ENCODE measurements around the gene U2SURP.
"Not testable (repeated sequence)": the region's sequence is repeated elsewhere in the genome, so short reads cannot be mapped to it uniquely, and the experiment has no call there.

The U2SURP gene

DNA sequence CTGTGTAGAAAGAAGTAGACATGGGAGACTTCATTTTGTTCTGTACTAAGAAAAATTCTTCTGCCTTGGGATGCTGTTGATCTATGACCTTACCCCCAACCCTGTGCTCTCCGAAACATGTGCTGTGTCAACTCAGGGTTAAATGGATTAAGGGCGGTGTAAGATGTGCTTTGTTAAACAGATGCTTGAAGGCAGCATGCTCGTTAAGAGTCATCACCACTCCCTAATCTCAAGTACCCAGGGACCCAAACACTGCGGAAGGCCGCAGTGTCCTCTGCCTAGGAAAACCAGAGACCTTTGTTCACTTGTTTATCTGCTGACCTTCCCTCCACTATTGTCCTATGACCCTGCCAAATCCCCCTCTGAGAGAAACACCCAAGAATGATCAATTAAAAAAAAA lies 72.6 kb downstream of the U2SURP start:
- not testable (repeated sequence) for DNase-seq

DNA sequence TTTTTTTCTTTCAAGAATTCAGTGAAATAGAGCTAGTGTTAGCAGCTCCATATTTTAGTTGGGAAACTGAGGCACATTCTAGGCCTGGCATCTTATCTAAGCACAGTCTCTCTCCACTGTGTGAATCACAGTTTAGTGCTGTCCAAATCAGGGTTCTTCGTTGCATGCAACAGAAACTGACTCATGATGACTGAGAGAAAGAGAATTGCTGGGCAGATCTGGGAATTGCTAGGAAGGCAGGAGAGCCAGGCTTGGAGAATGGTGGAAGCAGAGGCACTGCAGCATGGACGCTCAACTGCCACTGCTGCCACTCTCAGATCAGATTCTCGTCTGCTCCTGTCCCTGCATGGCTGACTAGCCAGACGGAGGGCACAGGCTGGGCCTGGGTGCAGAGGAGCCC lies 77.5 kb downstream of the U2SURP start:
- no peak for DNase-seq

DNA sequence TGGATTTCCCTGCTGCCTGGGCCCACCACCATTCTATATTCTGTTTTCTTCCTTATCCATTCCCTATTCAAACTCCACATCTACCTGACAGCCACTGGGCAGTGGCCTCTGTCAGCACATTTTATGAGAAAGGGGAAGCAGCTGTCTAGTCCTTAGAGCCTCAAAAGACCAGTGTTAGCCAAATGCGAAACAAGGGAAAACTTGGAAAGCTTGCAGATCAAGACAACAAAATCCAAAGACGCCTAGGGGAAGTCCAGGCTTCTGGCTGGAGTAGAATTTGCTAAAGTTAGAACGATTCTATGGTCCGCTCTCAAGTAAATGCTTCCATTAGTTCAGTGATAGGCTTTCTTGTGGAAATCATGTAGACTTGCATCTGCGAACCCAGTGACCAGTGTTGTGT lies 78.8 kb downstream of the U2SURP start:
- no peak for DNase-seq

DNA sequence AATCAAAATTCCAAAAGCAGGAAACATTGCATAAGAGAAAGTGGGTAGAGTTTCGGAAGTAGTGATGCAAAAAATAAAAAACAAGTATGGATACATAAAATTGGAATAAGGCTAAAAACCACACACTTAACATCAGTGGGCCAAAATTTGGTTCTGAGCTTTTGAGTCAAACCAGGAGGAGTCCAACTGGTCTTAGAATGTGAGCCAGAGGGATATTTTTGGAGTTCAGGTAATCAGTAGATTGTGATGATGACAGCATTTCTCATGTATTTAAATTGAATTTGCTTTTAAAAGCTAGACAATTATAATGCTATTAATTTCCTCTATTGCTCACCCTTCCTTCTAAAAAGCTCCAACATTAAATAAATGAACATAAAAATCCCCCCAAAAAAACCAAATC lies 80.0 kb downstream of the U2SURP start:
- no peak for DNase-seq

DNA sequence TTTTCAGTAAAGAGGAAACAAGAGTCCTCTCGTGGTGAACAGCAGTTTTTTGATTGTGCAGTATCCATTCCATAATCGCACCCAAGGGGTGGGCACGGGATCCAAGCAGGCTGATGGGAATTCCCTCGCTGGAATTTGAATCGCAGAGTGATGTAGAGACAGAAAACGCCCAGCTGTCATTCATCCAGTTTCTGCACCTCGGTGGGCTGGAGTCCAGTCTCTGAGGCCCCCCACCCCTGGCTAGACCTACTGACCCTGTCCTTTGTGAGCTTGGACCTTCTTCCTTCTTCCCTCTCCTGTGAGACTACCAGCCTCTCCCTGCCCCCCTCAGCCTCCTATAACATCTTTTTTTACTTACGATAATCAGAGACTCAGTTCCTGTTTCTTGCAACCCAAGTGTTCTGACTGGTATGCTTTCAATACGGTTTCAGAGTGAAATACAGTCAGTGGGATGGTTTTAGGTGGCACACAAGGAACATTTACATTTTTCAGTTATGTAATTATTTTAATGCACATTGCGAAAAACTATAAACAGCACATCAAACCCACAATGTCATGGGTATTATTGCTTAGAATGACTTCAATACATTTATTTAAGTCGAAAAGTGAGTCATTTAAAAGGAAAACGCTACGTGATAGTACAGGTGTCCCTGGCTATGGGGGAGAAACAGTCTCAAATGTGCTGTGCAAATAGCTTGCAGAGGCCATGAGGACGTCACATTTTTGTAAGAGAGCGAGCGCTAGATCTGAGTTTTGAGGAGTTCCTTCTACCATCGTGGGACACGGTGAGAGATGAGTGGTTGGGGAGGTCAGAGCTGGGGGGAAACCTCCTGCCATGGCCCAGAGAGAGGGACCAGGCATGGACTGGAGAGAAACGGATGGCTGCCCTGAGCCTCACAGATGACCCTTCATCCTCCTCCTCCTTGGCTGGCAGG lies 80.7 kb downstream of the U2SURP start:
- peak; percentile 50 for DNase-seq

DNA sequence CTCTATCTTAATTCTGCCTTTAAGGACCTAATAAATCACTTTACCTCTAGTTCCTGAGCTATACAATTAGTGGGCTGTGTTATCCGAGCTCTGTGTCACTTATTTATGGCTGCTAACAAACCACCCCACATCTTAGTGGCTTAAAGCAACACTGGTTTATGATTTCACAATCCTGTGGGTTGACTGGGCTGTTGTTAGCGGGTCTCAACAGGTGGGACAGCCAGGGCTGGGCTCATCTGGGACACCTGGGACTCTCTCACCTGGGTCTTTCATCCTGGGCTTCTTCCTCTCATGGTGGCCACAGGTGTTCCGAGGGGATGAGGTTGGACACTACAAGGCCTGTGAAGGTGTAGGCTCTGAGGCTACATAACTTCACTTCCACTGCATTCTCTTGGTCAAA lies 82.4 kb downstream of the U2SURP start:
- DNase-seq, result no peak

DNA sequence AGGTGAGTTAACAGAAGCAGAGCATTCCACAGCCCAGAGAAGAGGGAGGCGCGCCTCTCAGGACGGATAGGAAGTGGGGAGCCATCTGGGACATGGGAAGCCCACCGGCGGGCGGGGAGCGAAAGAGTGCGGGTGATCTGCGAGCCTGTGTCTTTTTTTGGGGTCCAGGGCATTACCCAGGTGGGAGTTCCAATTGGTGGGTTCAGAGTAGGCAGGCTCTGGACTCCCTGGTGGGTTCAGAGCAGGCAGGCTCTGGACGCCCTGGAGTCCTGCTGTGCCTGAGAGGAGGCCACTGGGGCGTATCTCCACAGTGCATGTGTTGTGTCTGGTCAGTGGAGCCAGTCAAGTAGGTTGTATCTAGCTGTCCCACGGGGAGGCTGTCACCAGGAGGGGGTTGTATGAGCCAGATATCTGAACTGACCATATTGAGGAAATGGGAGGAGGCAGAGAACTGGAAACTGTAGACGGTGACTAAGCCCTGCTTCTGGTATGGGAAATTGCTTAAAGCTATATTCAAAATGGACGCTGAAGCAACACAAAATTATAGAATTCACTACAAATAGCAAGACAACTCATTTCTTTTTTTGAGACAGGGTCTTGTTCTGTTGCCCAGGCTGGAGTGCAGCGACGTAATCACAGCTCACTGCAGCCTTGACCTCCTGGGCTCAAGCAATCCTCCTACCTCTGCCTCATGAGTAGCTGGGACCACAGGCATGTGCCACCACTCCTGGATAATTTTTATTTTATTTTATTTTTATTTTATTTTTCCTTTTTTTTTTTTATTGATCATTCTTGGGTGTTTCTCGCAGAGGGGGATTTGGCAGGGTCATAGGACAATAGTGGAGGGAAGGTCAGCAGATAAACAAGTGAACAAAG lies 83.7 kb downstream of the U2SURP start:
- peak; percentile 99 for DNase-seq

DNA sequence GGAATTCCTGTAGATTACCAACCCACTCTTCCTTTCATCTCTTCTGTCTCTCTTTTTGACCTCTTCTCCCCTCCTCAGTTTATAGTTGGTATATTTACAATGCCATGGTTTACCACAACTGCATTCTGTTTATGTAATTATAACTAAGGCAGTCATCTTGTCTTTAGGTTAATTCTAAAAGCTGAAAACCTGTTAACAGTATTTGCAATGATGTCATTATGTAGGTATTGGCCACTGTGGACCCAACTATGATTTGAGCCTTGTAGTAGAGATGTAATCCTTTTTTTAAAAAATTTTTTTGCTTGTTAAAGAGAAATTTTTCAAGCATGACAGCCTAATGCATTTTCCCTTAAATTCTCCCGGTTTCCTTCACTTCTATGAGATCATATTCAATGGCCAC lies 87.5 kb downstream of the U2SURP start:
- DNase-seq, result no peak

DNA sequence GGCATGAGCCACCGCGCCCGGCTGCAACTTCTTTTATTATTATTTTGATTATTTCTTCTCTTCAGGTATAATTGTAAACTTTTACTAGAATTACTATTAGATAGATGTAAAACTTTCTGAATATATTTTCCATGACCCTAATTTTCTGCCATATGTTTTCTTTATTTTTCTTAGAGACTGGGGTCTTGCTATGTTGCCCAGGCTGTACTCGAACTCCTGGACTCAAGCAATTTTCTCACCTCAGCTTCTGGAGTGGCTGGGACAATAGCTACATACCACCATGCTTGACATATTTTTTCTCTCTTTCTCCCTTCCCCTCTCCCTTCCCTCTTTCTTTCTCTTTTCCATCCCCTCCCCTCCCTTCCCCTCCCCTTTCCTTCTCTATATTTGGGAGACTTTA lies 88.6 kb downstream of the U2SURP start:
- DNase-seq, result no peak

DNA sequence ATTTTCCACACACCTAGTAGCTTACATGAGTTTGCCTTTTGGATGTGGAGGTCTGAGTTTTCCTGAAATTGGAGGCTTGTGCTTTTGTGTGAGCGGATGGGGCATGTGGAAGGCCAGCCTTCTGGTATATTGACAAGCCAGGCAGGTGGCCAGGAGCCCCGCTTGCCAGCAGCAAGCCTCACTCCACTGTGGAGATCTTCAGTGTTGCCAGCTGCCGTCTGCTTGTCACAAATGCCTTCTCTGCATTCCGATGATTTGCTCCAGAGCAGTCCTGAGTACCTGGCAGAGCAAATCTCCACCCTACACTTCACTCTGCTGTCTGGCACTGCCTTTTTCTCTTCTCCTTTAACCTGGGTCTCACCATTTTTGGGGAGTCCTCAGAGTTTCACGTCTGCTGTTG lies 89.1 kb downstream of the U2SURP start:
- DNase-seq, result no peak

DNA sequence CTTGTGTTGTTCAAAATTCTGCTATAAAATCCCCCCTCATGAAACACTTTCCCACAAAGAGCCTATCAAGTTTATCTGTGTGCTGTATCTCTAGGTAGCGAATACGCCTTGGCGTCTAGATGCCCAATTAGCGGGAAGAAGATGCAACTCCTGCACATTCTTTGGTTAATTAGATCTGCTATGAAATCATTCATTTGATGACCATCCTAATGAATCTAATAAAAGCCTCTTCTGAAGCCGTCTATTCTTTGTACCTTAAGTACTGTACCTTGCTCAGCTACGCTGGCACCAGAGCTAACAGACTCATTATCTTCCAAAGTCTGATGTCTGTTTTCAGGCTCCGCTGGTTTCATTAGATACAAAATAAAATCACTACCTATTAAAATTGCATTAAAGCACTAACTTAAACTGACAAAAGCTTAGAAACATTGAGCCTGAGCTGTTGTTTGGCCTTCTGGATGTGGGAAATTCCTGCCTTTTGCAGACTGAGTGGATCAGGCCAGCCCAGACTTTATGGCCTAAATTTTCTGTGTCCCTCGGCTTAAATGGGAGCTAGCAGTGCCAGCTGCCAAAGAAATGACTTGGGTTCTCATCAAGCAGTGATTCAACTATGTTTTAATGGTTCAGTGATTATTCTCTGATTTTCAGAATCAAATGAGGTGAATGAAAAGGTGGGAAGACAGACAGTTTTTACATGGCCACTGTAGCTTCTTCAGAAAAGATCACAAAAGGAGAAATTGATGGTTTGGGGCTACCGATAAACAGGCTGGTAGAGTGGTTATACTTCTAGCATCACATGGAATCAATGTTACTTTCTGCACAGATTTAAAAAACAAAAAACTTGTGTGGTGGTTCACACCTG lies 89.8 kb downstream of the U2SURP start:
- no peak for DNase-seq

DNA sequence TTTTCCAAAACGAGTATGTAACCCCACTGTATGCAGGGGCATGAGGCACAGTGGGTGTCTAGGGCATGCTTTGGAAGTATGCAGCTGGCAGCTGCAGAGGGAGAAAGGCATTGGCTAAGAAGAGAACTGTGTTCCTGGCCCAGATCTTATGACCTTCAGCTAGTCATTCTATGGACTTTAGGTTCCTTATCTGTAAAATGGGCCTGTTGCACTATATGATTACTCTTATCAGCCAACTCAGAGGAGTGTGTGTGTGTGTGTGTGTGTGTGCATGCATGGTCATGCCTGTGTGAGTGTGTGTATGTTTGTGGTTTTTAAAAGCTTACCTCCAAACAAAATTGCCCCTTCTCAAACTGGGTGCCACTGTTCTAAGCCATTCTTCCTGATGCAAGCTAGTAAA lies 90.8 kb downstream of the U2SURP start:
- DNase-seq, result peak; percentile 87

DNA sequence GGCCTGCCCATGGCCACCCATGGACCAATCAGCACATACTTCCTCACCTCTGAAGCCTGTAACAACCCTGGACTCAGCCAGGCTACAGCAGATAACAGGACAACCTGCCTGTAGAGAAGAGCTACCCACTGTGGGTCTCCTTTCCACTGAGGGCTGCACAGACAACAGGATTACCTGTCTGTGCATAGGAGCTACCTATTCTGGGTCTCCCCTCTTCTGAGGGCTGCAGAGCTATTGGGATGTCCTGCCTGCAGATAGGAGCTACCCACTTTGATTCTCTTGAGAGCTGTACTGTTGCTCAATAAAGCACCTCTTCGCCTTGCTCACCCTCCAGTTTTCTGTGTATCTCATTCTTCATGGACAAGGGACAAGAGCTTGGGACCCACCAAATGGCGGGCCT lies 94.4 kb downstream of the U2SURP start:
- DNase-seq, result no peak

DNA sequence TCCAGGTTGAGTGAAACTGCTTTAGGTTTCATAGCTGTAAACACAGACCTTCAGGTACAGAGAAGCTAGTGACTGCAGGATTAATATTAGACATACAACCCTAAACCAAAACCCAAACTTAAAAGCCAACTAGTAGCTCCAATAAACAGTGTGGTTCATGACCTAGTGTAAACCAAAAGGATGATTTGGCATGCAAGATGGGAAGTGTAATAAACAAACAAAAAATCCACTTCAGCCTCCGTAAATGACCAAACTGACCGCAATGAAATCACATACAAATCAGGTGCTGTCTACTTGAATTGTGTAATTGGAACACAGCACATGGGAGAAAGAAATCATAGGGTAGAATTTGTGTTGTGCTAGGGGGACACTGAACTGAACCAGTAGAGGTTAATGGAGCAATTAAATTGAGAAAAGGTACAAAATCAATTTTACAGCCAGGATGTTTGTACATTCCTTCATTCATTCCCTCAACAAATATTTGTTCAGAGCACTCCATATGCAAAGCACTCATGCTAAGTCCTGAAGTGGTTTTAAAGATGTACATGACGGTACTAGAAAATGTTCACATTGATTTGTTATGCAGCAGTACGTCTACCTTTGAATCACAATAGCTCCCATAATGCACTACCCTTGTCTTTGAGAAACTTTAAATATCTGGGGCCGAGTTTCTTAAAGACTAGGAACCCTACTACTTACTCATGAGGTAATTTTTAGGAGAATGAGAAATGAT lies 96.8 kb downstream of the U2SURP start:
- no peak for DNase-seq

DNA sequence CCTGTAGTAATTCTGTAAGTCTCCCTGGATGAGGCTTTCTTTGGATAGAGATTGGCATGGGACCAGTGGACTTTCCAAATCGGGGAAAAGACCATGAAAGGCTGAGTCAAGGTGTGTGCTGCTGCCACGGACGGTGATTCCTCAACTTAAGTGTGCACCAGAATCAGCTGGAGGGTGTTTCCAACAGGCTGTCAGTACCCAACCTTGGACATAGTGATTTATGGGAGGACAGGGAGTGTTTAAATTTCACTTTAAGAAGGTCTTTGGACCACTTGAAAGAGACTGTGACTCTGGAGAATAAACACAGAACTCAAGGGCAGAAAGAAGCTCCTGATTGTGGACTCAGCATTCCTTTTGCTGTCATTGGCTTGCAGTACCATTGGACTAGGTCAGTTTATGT lies 97.8 kb downstream of the U2SURP start:
- DNase-seq, result no peak

DNA sequence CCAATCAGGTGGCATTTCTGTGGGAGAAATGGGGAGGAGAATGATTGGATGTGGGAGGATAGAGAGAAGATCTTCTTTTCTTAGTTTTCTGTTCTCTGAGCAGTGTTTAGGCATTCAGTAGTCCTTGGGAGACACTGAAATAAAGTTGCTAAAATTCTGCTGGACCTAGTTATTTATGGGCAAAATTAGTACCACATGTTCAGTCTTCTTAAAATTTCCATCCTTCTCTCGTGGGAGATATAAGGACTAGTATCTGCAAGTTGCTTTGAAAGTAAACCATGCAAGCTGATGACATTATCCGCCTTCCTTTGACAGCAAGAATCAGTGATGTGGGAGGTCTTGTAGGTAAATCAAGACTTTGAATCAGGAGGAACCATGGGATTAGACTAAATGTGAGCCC lies 98.3 kb downstream of the U2SURP start:
- DNase-seq, result no peak

DNA sequence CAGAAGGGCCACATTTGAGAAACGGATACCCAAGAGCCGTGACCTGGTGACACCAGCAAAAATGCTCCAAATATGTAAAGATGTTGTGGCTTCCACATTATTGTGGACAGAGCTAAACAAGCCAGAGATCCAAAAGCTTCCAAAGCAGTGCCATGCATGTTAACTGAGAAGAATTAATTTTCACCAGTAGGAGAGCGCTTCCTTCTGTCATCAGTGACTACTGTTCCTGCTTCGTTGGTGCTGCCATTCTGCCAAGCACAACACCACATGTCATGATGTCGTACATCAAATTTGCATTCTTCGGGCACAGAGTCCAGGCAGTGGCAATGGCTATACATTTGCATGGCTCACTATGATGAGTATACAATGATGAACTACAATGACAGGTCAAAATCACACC lies 99.1 kb downstream of the U2SURP start:
- no peak for DNase-seq

DNA sequence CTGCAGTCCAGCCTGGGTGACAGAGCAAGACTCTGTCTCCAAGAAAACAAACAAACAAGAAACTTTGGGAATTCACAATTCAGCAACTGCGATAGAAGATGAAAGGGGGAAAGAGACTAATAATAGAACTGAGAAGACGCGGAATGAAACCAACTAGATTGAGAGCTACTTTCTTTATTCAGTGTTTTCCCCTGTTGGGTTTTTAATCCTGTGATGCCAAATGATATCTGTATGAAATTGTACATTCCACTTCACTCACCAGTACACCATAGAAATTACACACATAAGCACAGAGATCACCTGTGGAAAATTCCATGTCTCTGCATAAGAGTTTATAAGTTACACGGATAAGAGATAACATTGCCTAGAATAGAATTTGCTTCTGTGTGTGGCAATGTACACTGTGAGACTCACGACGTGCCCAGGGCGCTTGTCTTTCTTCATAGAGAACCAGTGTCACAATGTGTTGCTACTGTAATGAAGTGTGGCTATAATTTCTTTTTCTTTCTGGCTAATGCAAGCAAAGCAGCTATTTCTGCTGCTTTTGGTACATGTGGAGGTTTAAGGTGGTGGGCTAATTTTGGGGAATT lies 100.5 kb downstream of the U2SURP start:
- DNase-seq, result no peak

DNA sequence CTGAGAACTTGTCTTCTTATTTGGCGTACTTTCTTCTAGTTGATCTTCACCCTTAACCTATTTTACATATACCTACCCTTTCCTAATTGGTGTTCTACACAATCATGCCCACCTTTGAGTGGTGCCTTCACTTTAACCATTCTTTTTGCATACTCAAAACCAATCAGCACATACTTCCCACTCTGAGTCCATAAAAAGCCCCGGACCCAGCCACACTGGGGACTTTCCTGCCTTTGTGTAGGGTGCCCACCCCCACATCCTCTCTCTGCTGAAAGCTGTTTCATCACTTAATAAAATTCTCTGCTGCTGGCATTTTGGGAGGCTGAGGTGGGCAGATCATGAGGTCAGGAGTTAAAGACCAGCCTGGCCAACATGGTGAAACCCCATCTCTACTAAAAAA lies 102.3 kb downstream of the U2SURP start:
- DNase-seq, result no peak

DNA sequence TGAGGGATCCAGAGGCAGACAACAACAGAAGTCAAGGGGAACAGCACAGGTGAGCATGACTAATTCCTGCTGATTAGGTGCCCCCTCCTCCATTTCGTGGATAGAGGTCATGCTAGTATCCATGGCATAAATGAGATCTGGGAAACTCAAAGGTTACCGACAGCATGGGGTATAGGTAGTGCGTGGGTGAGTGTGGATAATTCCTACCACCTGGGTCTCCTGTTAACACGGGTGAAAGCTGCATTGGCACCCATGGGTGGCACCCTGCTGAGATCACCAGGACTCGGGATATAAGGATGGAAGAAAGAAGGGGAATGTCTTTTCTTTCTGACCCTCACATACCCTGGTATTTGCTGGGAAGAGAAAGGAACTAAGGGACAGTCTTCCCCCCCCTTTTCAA lies 103.8 kb downstream of the U2SURP start:
- no peak for DNase-seq

DNA sequence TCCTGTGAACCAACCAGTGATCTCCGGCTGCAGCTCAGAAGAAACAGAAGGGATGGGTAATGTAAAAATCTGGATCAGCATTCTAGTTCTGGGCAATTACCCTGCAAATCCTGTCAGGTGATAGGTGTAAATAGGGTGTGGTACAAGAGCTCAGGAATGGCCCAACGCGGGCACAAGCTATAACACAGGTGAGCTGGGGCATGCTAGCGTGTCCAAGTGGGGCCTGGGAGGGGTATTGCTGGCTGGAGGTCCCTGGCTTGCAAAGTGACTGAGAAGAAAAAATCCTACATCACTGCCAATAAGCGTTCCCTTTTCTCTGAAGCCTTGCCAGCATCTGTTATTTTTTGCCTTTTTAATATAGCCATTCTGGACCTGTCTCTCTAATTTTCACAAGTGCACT lies 108.5 kb downstream of the U2SURP start:
- no peak for DNase-seq
